Stimulated activated CD4-positive, alpha-beta T cell treated with anti-CD3 and anti-CD28 coated beads, Interleukin-12 subunit alpha, Interleukin-12 subunit beta, amount 100 ng/mL, for 48 hours (primary cell): ENCODE measurements around the gene HCFC1R1.

Experiments
- DNase-seq, 3 donors: peaks; one replicate each; pipeline ENCODE4 v3.0.0-alpha.2; 2020; ENCODE audit warnings: low read depth in 2 of 3, low spot score in 1 of 3

HCFC1R1 gene

GRCh38 chr16:3020247-3020603, 3.5 kb downstream of the HCFC1R1 start, which contains the start of gene TNFRSF12A:
Gene TNFRSF12A, plus strand, starts transcription at chr16:3020368. Its CDS starts 30 bp downstream, at chr16:3020398.
- DNase-seq: peak in 2 of 3 donors; percentile 39 to 62

GRCh38 chr16:3019594-3020246, 4.0 kb downstream of the HCFC1R1 start:
- DNase-seq: no peak

- no peak for DNase-seq
Observed at GRCh38 chr16:3017794-3018506, 5.8 kb downstream of the HCFC1R1 start, which contains the start of gene CLDN6. Gene CLDN6, minus strand, starts transcription at chr16:3018183. Its CDS starts 2,162 bp downstream, at chr16:3016021.

- DNase-seq: no peak
Observed at GRCh38 chr16:3017344-3017743, 6.4 kb downstream of the HCFC1R1 start.

GRCh38 chr16:3015865-3016521, 7.7 kb downstream of the HCFC1R1 start:
- DNase-seq: no peak

- DNase-seq: no peak
Observed at GRCh38 chr16:3014971-3015370, 8.8 kb downstream of the HCFC1R1 start.

GRCh38 chr16:3013998-3014690, 9.6 kb downstream of the HCFC1R1 start:
- DNase-seq: no peak

- no peak for DNase-seq
Observed at GRCh38 chr16:3013491-3013951, 10.2 kb downstream of the HCFC1R1 start.

- no peak for DNase-seq
Observed at GRCh38 chr16:3012828-3013420, 10.8 kb downstream of the HCFC1R1 start, which contains the start of gene CLDN9. Gene CLDN9, plus strand, starts transcription at chr16:3012923. Its CDS starts 440 bp downstream, at chr16:3013363.

GRCh38 chr16:3012246-3012645, 11.5 kb downstream of the HCFC1R1 start:
- DNase-seq: no peak

- DNase-seq: no peak
Observed at GRCh38 chr16:3010510-3010909, 13.2 kb downstream of the HCFC1R1 start.

GRCh38 chr16:3009568-3010390, 14.0 kb downstream of the HCFC1R1 start:
- no peak for DNase-seq

- no peak for DNase-seq
Observed at GRCh38 chr16:3008690-3009037, 15.1 kb downstream of the HCFC1R1 start.

- no peak for DNase-seq
Observed at GRCh38 chr16:3007957-3008689, 15.6 kb downstream of the HCFC1R1 start.

GRCh38 chr16:3007059-3007956, 16.4 kb downstream of the HCFC1R1 start:
- no peak for DNase-seq

GRCh38 chr16:3004781-3005284, 18.9 kb downstream of the HCFC1R1 start:
- DNase-seq: no peak

- no peak for DNase-seq
Observed at GRCh38 chr16:3004319-3004718, 19.4 kb downstream of the HCFC1R1 start.

GRCh38 chr16:3003582-3004270, 20.0 kb downstream of the HCFC1R1 start:
- DNase-seq: peak; percentile 93 to 97 (median 96)
